GM19099 (cell line): ENCODE data around the gene TMPRSS6.

Experiments used
- POLR2A ChIP-seq: IDR thresholded peaks from 3 replicates; pipeline ENCODE4 v1.6.1; 2011; ENCODE audit warnings: low read depth; ENCODE audit not compliant: insufficient read length; ENCODE audit errors: extremely low read depth

TMPRSS6 gene

DNA sequence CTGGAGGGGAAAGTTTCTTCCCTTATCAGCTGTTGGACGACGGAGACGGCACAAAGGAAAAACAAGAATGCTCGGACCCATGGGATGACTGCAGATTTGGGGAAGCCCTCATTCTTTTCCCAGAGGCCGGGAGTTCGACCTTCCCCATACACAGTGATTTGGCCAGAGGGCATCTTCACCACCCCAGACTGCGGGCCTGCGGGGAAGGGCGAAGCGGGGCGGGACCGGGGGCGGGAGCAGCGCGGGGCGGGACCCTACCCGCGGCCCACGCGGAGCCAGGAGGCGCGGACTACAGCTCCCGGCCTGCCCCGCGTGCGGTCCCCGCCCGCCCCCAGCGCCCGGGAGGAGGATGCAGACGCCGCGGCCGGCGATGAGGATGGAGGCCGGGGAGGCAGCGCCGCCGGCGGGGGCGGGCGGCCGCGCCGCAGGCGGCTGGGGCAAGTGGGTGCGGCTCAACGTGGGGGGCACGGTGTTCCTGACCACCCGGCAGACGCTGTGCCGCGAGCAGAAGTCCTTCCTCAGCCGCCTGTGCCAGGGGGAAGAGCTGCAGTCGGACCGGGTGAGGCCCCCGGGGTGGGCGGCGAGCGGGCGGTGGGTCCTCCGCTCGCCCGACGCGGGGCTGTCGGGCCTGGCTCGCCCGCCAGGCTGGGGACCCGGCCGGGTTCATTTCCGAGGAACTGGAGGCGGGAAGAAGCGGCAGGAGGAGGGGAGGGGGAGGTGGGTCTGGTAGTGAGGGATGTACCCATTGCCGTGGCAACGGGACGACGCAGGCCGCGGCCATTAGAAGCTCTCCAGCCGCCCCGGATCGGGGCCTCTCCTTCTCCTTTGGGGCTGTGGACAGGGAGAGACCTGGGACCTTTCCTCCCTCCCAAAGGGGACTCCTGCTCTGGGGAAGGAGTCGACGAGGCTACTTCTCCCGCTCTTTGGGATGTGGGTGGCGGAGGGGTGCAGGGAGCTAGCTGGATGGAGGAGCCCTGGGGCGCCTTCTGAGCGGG is 57.8 kb downstream of the TMPRSS6 start, which contains the start of gene KCTD17:
Gene KCTD17 (plus strand): TSS at position 352 of the 995 bp plus-strand sequence. CDS start 19 bp downstream, at position 371.
- peak; percentile 57 for TF ChIP-seq POLR2A

DNA sequence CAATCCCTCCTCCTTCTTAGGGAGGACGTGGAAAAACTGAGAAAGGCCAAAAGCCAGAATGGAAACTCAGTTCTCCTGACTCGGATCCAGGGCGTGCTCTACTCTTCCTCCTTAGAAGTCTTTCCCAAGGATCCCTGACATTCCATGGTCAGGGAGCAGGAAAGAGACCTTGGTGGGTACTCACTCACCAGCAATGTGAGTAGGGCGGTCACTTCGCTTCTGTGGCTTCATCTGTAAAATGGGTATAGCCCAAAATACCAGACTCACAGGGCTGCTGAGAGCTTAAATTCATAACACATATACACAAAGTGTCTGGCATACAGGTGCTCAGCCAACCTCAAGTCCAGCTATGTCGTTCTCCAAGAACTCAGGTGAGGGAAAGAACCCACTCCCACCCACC is 58.6 kb downstream of the TMPRSS6 start:
- no peak for TF ChIP-seq POLR2A

DNA sequence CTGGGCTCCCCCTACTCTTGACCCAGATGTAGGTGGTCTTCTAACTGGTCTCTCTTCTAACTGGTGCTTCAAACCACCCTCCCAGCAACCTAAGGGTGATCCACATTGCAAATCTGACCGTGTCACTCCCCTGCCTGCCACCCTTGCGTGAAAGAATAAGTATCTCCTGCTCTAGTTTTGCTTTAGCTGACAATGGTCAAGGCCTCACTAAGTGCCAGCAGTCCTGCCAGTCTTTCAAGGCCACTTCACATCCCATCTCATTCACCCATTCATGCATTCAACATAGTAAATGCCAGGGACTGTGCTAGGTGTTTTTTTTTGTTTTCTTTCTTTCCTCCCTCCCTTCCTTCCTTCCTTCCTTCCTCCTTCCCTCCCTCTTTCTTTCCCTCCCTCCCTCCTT is 60.3 kb downstream of the TMPRSS6 start:
- no peak for TF ChIP-seq POLR2A

DNA sequence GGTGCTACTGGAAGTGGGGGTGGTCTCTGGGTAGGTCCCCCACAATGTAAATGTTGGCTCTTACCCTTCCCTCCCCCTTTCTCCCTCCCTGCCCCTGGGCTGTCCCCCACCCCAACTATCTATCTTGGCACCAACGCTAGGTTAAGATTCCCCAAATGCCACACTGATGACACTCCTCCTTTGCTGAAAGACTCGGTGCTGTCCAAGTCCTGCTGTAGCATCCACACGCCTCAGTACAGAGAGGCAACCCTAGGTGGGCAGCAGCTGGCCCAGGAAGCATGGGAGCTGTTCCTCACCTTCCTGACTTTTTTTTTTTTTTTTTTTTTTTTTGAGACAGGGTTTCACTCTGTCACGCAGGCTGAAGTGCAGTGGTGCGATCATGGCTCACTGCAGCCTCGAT is 61.4 kb downstream of the TMPRSS6 start:
- TF ChIP-seq POLR2A, result no peak

DNA sequence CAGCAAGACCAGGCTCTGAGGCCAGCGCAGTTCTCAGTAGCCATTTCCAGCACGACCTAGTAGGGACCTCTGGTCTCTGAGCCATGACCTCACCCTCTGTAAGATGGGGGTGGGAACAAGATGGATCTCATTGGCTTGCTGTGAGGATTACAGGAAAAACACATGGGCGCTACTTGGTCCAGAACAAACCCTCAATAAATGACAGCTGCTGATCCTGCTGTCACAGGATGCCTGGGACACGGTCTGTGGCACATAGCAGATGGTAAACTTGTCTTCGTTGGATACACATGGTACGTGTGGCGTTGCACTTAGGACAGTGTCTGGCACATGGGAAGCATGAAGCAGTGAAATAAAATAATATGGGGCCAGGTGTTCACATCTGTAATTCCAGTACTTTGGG is 62.5 kb downstream of the TMPRSS6 start:
- TF ChIP-seq POLR2A, result no peak

GRCh38 chr22:37046589-37046988 is 62.9 kb downstream of the TMPRSS6 start:
- no peak for TF ChIP-seq POLR2A

DNA sequence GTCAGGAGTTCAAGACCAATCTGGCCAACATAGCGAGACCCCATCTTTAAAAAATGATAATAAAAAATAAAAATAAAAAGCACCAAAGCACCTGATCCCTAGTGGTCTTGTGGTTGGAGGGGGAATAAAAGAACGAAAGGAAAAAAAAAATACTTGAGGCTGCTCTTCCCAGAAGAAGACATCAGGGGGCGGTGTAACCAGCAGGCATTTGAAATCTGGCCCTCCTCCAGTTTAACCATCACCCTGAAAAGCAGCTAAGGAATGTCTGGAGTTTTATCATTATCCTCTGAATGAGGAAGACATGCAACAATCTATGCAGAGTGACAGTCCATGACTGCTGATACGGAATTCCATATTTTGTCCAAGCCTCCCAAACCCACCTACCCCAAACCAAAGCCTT is 63.6 kb downstream of the TMPRSS6 start:
- no peak for TF ChIP-seq POLR2A

GRCh38 chr22:37044634-37045625 is 64.6 kb downstream of the TMPRSS6 start:
- no peak for TF ChIP-seq POLR2A

- TF ChIP-seq POLR2A, result no peak
These were observed 65.5 kb downstream of the TMPRSS6 start for GRCh38 chr22:37043828-37044538.

- no peak for TF ChIP-seq POLR2A
These were observed 66.2 kb downstream of the TMPRSS6 start for GRCh38 chr22:37043209-37043827.

- no peak for TF ChIP-seq POLR2A
These were observed 70.0 kb downstream of the TMPRSS6 start for GRCh38 chr22:37039466-37039865.

DNA sequence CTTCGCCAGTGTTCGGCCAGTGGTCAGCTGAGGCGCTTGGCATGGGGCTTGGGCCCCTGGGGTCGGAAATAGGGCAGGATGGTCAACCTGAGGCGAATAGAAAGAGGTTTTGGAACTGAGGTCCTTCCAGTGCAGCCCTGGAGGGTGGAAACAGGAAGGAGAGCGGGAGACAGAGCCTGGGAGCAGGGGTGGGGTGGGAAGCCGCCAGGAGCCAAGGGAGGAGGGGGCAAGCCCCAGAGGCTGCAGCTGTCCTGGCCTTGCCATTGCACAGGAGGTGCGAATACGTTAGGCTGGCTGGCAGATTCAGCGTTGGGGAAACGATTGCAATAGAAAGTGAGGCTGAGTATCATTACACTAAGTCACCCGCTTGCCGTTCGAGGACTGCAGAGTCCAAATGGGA is 71.8 kb downstream of the TMPRSS6 start:
- no peak for TF ChIP-seq POLR2A

GRCh38 chr22:37036655-37037377 is 72.7 kb downstream of the TMPRSS6 start:
- TF ChIP-seq POLR2A, result no peak
